LNCaP clone FGC (cell line): ENCODE data around the gene NME9.

ENCODE experiments used
- DNase-seq: peaks from one replicate; pipeline ENCODE4 v3.0.0-alpha.2; 2011; ENCODE audit warnings: low read depth
- H3K4me3 ChIP-seq: 2 replicates; pipeline ENCODE4 v1.5.1; 2011; ENCODE audit warnings: mild to moderate bottlenecking, low read depth, low read length, control low read depth
- CTCF ChIP-seq: IDR thresholded peaks from 2 replicates; pipeline ENCODE4 v1.5.1; 2012; ENCODE audit warnings: mild to moderate bottlenecking; ENCODE audit not compliant: control insufficient read depth, insufficient read depth; ENCODE audit errors: extremely low read depth

Gene NME9

GRCh38 chr3:138355071-138355470 lies 25.4 kb upstream of the NME9 start:
- TF ChIP-seq CTCF, result no peak
- DNase-seq, result no peak
- no peak overlapping the region for H3K4me3 ChIP-seq

- DNase-seq, result no peak
- H3K4me3 ChIP-seq, result no peak overlapping the region
Measured at GRCh38 chr3:138354376-138354775, 24.7 kb upstream of the NME9 start.

GRCh38 chr3:138351916-138352550 lies 22.4 kb upstream of the NME9 start:
- no peak for DNase-seq
- H3K4me3 ChIP-seq, result no peak overlapping the region
- TF ChIP-seq CTCF, result no peak

More at GRCh38 chr3:138354376-138354775, 24.7 kb upstream of the NME9 start:
- no peak for TF ChIP-seq CTCF

DNA sequence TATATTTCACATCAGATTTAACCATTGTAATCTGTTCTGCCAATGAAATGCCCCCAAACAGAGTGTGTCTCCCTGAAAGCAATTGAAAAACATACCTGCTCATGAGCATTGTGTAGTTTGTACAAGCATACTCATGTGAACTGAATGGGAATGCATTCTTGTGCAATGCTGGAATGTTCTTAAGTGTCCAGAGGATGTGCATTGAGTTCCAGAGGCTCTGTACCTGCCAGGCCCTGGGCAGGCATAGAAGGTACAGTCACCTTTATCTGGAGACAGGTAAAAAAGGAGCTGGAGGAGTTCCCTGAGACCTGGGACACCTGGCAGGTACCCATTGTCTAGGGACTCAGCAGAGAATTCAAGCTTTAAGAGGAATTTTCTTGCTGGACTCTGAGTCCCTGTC lies 21.5 kb upstream of the NME9 start:
- no peak for TF ChIP-seq CTCF
- H3K4me3 ChIP-seq, result no peak overlapping the region
- no peak for DNase-seq

DNA sequence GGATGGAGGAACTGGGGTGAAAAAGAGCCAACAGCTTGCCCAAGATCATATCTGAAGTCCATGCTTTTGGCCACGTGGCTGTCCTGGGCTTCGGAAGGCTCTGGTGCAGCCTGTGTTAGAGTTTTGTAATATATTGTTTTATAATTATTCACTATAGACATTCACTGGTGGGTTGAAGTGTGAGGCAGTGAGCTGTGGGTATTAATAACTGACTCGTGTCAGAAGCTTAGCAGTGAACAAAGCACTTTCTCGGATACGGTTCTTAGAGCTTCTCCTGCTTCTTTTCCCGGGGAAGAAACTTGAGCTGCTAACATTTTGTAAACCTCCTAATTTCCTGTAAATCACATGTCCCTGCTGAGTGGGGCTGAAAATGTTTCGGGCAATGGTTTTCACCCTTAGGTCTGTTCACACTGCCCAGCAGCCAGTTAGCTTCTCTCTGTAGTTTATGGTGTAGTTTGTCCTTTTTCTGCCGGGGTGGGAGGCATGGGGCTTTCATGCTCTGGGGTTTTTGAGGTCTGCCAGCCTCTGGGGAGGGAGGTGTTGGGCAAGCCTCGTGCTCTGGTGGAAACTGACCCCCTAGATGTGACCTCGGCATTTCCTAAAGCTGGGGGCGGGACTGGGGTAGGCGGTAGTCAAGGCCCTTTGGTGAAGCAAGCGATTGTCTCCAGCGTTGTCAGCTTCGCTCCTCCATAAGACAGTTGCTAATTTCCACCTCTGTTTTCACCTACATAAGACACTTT lies 20.4 kb upstream of the NME9 start:
- no peak overlapping the region for H3K4me3 ChIP-seq
- no peak for TF ChIP-seq CTCF
- no peak for DNase-seq

DNA sequence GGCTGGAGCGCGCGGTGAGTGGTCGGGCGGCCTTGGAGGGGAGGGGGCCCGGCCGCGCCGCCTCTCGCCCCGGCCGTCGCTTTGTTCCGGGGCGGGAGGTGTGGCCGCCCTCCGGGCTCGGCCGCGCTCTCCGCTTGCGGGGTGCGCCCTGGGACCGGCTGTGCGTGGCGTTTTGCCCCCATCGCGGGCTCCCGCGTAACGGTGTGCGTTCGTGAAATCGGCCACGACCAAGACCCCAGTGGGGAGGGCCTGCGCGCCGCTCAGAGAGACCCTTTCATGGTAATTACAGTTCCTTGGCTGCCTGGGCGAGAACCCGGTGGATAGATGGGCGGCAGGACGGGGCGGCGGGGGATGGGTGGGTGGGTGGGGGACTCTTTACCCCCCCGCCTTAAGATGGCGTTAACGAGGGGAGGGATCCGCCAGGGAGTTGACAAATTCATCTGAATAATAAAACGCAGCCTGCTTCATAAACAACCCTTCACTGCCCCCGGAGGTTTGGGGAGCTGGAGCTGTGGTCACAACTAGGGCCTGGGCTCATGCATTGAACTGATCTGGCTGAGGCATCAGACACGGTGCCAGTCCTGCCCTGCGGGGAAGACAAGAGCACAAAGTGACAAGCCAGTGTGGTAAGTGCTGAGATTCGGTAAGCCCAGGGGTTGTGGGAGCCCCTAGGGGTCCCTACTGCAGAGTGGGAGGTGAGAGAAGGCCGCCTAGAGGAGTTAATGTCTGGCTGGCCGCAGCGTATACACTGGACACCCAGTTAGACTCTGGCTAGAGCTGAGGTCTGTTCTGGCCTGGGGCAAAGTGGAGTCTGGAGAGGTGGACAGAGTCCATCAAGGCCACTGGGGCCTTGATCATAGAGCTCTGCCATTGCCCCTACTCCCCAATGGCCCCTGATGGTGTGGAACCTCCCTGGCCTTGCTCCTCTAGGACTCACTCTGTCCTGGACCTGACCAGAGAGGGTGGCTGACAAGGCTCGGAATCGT lies 19.4 kb upstream of the NME9 start:
- TF ChIP-seq CTCF, result no peak
- no peak for DNase-seq
- H3K4me3 ChIP-seq, result peak overlapping the region; percentile 55
